GM18505 (cell line): Measurements from ENCODE around the gene TMEM229B.

Experiments
- ATAC-seq: cut with Tn5 transposase; IDR thresholded peaks from one replicate; pipeline ENCODE4 v1.9.1; 2021; ENCODE audit not compliant: unreplicated experiment
- POLR2A ChIP-seq: IDR thresholded peaks from 4 replicates; pipeline ENCODE4 v1.6.1; 2011; ENCODE audit warnings: borderline replicate concordance; ENCODE audit not compliant: insufficient read depth, insufficient read length; ENCODE audit errors: extremely low read depth

Gene TMEM229B

GRCh38 chr14:67490196-67490595, 1.7 kb upstream of the TMEM229B start:
- no peak for ATAC-seq
- TF ChIP-seq POLR2A, result no peak

DNA sequence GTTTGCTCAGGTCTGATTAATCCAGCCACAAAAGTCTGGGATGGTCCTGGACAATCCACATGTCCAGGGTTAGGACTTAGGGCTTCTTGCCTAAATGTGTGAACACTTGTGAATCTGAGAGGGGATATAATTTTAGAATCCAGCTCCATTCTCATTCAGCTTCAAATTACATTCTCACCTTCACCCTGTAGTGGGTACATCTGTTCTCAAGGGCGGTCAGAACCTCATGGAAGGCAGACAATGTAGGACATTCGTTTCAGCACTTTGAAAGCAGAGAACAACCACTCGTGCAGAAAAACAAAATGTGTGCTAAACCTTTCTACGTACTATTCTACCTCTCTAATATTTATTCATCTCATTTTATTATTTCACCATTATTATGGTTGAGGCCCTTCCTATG, 1.2 kb downstream of the TMEM229B start:
- ATAC-seq, result no peak
- no peak for TF ChIP-seq POLR2A

DNA sequence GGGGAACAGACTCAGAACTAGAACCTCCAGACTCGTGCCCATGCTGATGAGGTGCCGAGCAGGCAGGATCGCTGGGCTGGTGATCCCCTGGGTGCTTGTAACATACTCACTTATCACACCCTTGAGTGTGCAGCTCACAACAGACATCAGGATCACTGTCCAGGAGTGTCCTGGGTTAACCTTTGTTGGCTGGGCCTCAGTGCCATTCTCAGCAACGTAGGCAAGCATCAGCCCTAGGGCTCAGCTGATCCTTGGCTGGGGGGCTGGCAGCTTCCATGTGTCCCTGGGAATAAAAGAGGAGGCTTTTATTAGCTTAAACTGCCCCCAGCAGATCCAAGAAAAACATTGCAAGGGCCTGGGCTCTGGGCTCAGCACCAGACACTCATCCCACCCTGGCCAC, 1.6 kb downstream of the TMEM229B start:
- no peak for ATAC-seq

DNA sequence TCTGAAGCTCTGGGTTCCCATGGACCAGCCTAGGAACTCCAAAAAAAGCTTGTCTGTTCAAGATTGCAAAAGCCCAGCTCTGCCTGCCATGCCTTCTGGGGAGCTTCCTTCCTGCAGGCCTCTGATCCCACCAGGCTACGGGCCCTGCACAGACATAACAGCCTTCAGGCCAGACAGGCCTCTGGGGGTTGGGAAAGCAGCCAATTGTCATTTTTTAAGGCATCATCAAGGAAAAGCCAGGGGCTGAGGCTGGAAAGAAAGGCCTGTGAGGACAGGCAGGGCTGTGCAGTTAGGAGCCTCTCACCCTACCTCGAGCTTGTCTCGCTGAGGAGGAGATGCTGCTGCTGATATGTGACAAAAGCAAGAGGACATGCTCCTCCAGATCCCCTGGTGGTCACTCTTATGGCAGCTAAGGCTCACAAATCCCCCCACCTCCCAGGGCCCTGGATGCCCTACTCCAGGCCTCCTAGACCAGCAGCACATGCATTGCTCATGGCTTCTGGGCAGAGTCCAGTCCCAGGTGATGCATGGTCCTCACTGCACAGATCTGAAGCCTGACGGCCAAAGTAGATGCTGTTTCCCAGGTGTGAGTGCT, 2.9 kb downstream of the TMEM229B start:
- ATAC-seq, result no peak
- no peak for TF ChIP-seq POLR2A

More for the DNA sequence above, 1.6 kb downstream of the TMEM229B start:
- no peak for TF ChIP-seq POLR2A

GRCh38 chr14:67483579-67484285, 4.8 kb downstream of the TMEM229B start:
- ATAC-seq, result no peak
- TF ChIP-seq POLR2A, result no peak

GRCh38 chr14:67482231-67483164, 6.0 kb downstream of the TMEM229B start:
- ATAC-seq, result no peak
- TF ChIP-seq POLR2A, result no peak

DNA sequence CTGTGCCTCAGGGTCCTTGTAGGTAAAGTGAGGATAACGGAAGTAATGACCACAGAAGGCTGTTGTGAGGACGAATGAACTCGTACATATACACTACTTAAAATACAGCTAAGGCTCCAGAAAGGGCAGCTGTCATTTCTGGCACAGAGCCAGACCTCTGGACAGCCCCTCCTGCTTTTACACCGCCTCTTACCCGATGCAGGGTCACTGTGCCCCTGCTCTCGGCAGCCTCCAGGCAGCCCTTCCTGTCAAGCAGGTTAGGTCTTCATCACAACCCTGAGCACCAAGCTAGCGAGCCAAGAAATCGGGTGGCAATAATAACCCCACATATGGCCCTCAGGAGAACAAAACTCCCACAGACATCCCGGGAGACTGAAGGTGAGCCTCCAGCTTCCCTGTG, 8.5 kb downstream of the TMEM229B start:
- no peak for ATAC-seq
- no peak for TF ChIP-seq POLR2A

DNA sequence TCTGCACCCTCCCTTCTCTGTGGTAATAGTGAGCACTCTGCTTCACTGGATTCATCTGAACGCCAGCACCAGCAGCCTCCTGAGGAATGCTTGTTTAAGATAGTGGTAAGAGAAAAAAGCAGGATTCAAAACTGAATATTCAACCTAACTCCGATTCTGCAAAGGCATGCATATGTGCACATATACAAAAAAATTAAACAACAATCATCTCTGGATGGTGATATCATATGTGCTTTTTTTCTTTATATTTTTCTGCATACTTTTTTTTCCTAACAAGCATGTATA, 9.8 kb downstream of the TMEM229B start:
- no peak for TF ChIP-seq POLR2A
- no peak for ATAC-seq

GRCh38 chr14:67477926-67478799, 10.4 kb downstream of the TMEM229B start:
- no peak for TF ChIP-seq POLR2A
- ATAC-seq, result no peak

DNA sequence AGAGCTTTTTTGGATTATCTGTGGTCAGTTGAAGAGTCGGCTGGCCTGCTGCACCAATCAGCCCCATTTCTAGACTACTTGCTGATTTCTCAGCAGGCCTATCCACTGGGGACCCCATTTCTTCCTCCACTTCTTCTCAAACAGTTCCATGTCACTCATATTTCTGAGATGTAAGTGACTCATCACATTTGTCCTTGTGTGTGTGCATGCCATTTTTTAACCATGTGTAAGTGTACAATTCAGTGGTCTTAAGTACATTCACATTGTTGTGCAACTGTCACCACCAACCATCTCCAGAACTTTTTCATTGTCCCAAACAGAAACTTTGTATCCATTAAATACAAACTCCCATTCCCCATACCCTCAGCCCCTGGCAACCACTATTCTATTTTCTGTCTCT, 14.2 kb downstream of the TMEM229B start:
- ATAC-seq, result no peak
- no peak for TF ChIP-seq POLR2A

DNA sequence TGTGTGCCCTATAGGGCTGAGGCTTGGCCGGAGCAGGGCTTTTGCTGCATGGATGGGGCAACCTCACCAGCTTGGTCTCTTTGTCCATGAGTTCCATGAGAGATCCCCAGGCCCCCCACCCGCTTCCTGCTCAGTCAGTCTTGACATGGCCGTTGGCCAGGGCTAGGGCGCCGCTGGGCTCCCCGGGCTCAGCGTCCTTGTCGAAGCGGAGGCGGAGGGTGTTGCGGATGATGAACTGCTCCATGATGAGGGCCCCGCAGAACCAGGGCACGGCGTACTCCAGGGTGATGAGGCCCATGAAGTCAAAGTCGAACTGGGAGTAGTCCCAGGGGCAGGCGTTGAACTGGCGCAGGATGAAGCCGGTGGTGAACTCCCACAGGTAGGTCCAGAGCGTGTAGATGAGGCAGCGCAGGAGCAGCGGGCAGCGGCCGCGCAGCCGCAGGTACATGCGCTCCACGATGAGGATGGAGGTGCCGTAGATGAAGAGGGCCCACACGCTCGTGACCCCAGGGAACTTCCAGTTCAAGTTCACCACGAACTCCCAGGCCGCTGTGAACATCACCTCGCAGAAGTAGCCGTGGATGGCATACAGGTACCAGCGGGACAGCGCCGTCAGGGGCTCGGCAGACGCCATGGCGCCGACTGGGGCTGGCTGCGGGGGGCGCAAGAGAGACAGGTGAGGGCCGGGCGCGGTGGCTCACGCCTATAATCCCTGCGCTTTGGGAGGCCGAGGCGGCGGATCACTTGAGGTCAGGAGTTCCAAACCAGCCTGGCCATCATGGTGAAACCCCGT, 15.0 kb downstream of the TMEM229B start:
- ATAC-seq, result no peak
- TF ChIP-seq POLR2A, result no peak

GRCh38 chr14:67472726-67473125, 15.8 kb downstream of the TMEM229B start:
- no peak for TF ChIP-seq POLR2A
- no peak for ATAC-seq

DNA sequence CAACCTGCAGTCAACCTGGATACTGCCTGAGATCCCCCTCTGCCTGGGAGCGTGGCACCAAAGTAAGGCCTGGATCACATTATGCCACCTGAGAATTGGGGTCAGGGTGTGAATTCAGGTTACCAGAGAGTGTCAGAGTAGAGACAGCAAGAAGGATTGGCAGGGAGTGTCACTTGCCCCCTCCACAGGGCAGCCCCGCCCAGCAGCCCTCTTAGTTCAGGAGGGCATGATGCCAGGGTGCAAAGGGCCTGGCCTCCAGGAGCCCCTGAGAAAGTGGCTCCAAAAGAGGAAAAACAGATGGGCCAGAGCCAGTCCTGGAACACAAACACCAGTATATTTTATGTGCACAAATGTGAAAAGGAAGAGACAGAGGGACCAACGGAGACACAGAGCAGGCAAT, 18.6 kb downstream of the TMEM229B start:
- no peak for ATAC-seq
- TF ChIP-seq POLR2A, result no peak

GRCh38 chr14:67468378-67468730, 20.2 kb downstream of the TMEM229B start:
- no peak for TF ChIP-seq POLR2A
- ATAC-seq, result no peak
